Measurements from ENCODE around the gene IMP4. TPM values are rescaled to one million over a fixed set of nuclear protein-coding genes. Genes with fewer than 3 reads are reported as not detected.
A peak's percentile ranks its signal among the peaks of the same experiment; 100 is the strongest.

The IMP4 gene
- total and polyA plus RNA-seq, 10 of the 15 experiments (the other 5 are each of a cell fraction or from before 2014, with no cell fraction given): 41.4 to 242 (median 166) TPM

DNA sequence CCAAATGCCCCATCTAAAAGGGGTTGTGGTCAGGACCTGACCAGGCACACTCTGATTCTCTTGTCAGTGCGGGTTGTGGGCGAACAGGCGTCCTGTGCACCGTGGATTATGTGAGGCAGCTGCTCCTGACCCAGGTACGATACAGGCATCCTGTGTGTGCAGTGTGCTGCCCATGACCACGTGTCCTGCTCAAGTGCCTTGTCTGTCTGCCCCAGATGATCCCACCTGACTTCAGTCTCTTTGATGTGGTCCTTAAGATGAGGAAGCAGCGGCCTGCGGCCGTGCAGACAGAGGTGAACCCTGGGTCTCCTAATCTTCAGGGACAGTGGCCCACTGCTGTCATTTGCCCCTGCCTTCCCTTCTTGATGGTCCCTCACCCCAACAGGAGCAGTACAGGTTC lies 27.8 kb downstream of the IMP4 start (continued):
- TF ChIP-seq PAX8 (IDR thresholded peaks at IDR 0.05) (no peak), BHLHE40 (IDR thresholded peaks at IDR 0.05; ENCODE audit: borderline replicate concordance in 1 of 2, low read depth in 2 of 2, low read length in 1 of 2) (peak; percentile 71 to 83), MXI1 (IDR thresholded peaks at IDR 0.05; ENCODE audit: low read depth, low read length) (peak; percentile 76), POU2F2 (IDR thresholded peaks at IDR 0.05; ENCODE audit: borderline replicate concordance, low read depth, low read length) (0 out of 3 replicates have a peak, but pooled peaks have one; percentile 9), EP300 (IDR thresholded peaks at IDR 0.05; ENCODE audit: borderline replicate concordance in 1 of 2, control insufficient read depth in 1 of 2, low read depth in 2 of 2, low read length in 2 of 2) (peak; percentile 15 to 62; a peak in 1 of 4 replicates), RAD51 (IDR thresholded peaks at IDR 0.05) (peak; percentile 92), NR2C1 (IDR thresholded peaks at IDR 0.05) (no peak), SPI1 (IDR thresholded peaks at IDR 0.05; ENCODE audit: borderline replicate concordance, insufficient read depth, low read depth, low read length) (peak; percentile 65; the same call in 1 of the 2 replicates), ATF7 (IDR thresholded peaks at IDR 0.05; ENCODE audit: low read depth) (peak; percentile 16; the same call in 1 of the 2 replicates), NBN (IDR thresholded peaks at IDR 0.05) (0 out of 2 replicates have a peak, but pooled peaks have one; percentile 44), TCF7 (IDR thresholded peaks at IDR 0.05; ENCODE audit: borderline replicate concordance) (peak; percentile 97), NRF1 (conservative IDR thresholded peaks at IDR 0.05; ENCODE audit: low read depth, low read length) (no peak), ZNF24 (IDR thresholded peaks at IDR 0.05) (no peak), MEF2B (IDR thresholded peaks at IDR 0.05; ENCODE audit: partially characterized antibody, poor library complexity, severe bottlenecking) (peak; percentile 20), RELA (IDR thresholded peaks at IDR 0.05; ENCODE audit: borderline replicate concordance, partially characterized antibody) (no peak), MTA2 (IDR thresholded peaks at IDR 0.05; ENCODE audit: low read depth) (peak; percentile 36; the same call in 1 of the 2 replicates), HDAC6 (IDR thresholded peaks at IDR 0.05; ENCODE audit: unreplicated experiment) (no peak), CREM (IDR thresholded peaks at IDR 0.05; ENCODE audit: low read depth) (peak; percentile 26; the same call in 1 of the 2 replicates)
- TF ChIP-seq, protein P1, sequence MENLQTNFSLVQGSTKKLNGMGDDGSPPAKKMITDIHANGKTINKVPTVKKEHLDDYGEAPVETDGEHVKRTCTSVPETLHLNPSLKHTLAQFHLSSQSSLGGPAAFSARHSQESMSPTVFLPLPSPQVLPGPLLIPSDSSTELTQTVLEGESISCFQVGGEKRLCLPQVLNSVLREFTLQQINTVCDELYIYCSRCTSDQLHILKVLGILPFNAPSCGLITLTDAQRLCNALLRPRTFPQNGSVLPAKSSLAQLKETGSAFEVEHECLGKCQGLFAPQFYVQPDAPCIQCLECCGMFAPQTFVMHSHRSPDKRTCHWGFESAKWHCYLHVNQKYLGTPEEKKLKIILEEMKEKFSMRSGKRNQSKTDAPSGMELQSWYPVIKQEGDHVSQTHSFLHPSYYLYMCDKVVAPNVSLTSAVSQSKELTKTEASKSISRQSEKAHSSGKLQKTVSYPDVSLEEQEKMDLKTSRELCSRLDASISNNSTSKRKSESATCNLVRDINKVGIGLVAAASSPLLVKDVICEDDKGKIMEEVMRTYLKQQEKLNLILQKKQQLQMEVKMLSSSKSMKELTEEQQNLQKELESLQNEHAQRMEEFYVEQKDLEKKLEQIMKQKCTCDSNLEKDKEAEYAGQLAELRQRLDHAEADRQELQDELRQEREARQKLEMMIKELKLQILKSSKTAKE (IDR thresholded peaks at IDR 0.05; ENCODE audit: low read depth, poor library complexity, severe bottlenecking): peak; percentile 67
- TF ChIP-seq, protein P2, sequence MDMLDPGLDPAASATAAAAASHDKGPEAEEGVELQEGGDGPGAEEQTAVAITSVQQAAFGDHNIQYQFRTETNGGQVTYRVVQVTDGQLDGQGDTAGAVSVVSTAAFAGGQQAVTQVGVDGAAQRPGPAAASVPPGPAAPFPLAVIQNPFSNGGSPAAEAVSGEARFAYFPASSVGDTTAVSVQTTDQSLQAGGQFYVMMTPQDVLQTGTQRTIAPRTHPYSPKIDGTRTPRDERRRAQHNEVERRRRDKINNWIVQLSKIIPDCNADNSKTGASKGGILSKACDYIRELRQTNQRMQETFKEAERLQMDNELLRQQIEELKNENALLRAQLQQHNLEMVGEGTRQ (IDR thresholded peaks at IDR 0.05; ENCODE audit: borderline replicate concordance, low read depth, low read length): peak; percentile 74
- TF ChIP-seq, protein P3, sequence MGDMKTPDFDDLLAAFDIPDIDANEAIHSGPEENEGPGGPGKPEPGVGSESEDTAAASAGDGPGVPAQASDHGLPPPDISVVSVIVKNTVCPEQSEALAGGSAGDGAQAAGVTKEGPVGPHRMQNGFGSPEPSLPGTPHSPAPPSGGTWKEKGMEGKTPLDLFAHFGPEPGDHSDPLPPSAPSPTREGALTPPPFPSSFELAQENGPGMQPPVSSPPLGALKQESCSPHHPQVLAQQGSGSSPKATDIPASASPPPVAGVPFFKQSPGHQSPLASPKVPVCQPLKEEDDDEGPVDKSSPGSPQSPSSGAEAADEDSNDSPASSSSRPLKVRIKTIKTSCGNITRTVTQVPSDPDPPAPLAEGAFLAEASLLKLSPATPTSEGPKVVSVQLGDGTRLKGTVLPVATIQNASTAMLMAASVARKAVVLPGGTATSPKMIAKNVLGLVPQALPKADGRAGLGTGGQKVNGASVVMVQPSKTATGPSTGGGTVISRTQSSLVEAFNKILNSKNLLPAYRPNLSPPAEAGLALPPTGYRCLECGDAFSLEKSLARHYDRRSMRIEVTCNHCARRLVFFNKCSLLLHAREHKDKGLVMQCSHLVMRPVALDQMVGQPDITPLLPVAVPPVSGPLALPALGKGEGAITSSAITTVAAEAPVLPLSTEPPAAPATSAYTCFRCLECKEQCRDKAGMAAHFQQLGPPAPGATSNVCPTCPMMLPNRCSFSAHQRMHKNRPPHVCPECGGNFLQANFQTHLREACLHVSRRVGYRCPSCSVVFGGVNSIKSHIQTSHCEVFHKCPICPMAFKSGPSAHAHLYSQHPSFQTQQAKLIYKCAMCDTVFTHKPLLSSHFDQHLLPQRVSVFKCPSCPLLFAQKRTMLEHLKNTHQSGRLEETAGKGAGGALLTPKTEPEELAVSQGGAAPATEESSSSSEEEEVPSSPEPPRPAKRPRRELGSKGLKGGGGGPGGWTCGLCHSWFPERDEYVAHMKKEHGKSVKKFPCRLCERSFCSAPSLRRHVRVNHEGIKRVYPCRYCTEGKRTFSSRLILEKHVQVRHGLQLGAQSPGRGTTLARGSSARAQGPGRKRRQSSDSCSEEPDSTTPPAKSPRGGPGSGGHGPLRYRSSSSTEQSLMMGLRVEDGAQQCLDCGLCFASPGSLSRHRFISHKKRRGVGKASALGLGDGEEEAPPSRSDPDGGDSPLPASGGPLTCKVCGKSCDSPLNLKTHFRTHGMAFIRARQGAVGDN (IDR thresholded peaks at IDR 0.05): peak; percentile 60; the same call in 1 of the 2 replicates
- TF ChIP-seq, protein P4, sequence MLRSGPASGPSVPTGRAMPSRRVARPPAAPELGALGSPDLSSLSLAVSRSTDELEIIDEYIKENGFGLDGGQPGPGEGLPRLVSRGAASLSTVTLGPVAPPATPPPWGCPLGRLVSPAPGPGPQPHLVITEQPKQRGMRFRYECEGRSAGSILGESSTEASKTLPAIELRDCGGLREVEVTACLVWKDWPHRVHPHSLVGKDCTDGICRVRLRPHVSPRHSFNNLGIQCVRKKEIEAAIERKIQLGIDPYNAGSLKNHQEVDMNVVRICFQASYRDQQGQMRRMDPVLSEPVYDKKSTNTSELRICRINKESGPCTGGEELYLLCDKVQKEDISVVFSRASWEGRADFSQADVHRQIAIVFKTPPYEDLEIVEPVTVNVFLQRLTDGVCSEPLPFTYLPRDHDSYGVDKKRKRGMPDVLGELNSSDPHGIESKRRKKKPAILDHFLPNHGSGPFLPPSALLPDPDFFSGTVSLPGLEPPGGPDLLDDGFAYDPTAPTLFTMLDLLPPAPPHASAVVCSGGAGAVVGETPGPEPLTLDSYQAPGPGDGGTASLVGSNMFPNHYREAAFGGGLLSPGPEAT (IDR thresholded peaks at IDR 0.05; ENCODE audit: low read depth): no peak

All from GM12878 (cell line).